Measurements from ENCODE around the gene MEF2D. TPM values are rescaled to one million over a fixed set of nuclear protein-coding genes. Genes with fewer than 3 reads are reported as not detected.

Gene MEF2D
- total and polyA plus RNA-seq, 2 donors (not counting 1 experiment from before 2014, with no cell fraction given): 65.6 to 128 TPM

DNA sequence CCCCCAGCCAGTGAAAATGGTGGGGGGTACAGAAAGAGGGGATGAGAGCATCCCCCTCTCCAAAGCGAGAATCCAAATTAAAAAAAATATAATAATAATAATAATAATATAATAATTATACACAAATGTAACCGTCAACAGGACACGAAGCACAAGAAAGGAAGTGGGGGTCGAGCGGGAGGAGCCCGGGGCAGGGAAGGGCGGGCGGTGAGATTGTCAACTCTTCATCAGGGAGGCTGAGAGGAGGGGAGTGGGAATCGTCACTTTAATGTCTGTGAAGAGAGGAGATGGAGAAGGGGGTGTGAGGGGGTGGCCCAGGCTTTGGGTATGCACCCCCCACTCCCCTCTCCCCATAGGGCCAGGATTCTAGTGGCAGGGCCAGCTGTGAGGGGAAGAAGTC is 33.2 kb downstream of the MEF2D start:
- Histone ChIP-seq H3K9me3 (ENCODE audit: control extremely low read depth in 1 of 3, control insufficient read depth in 2 of 3, insufficient read depth in 1 of 3, low read length in 2 of 3) (no peaks in the 10 kb centered on the region), H3K36me3 (replicated peaks in 1 of 2; ENCODE audit: control extremely low read depth in 1 of 2, control insufficient read depth in 1 of 2, extremely low read depth in 1 of 2, insufficient read depth in 2 of 2, low read length in 1 of 2) (peaks cover 0 to 66% of the 10 kb centered on the region in 2 experiments), H3K4me1 (ENCODE audit: control insufficient read depth in 2 of 2, insufficient read depth in 2 of 2, low read length in 2 of 2) (no peaks in the 10 kb centered on the region), H3K4me3 (ENCODE audit: control extremely low read depth in 1 of 5, extremely low read depth in 1 of 5, insufficient read depth in 1 of 5, low read depth in 2 of 5, low read length in 4 of 5) (no peak overlapping the region), H3K9ac (ENCODE audit: low read length) (no peak overlapping the region), H3K27me3 (replicated peaks in 1 of 4; ENCODE audit: control extremely low read depth in 1 of 4, control insufficient read depth in 3 of 4, insufficient read depth in 4 of 4, low read length in 3 of 4) (no peaks in the 10 kb centered on the region), H3K4me2 (replicated peaks; ENCODE audit: low read depth, low read length, poor library complexity, severe bottlenecking) (no peak overlapping the region), H2AFZ (ENCODE audit: insufficient read depth, low read depth, low read length, poor library complexity, severe bottlenecking) (no peak overlapping the region), H3K27ac (ENCODE audit: low read length in 2 of 2) (no peak overlapping the region), H3K79me2 (ENCODE audit: control insufficient read depth, insufficient read depth, low read length) (no peaks in the 10 kb centered on the region), H4K20me1 (ENCODE audit: control insufficient read depth, insufficient read depth, low read length, poor library complexity, severe bottlenecking) (peaks cover 66% of the 10 kb centered on the region)
- ATAC-seq (ENCODE audit: low read depth) (no peak), DNase-seq (no peak)
- no peak overlapping the region for H3K27ac Mint-ChIP-seq
- WGBS (ENCODE audit: insufficient coverage): no CpG with 5 or more reads among the region's 9 CpGs
- H3K9me3 Mint-ChIP-seq (ENCODE audit: insufficient read depth): no peaks in the 10 kb centered on the region
- intact Hi-C loops (cut with micrococcal nuclease): no loop called here
- peaks cover 8% of the 10 kb centered on the region for H3K4me1 Mint-ChIP-seq
- no peak overlapping the region for H3K4me3 Mint-ChIP-seq
- ChIA-PET CTCF (interaction anchor here (1.6 kb wide), 1 partner anchor 10 kb away, joined by 5 read pairs; no protein-coding TSS in a partner anchor), POLR2A (no interaction called here)
- TF ChIP-seq EZH2 (IDR thresholded peaks at IDR 0.05; ENCODE audit: borderline replicate concordance, insufficient read depth, low read depth, low read length, poor library complexity, severe bottlenecking): no peak
- TF ChIP-seq, protein P1, sequence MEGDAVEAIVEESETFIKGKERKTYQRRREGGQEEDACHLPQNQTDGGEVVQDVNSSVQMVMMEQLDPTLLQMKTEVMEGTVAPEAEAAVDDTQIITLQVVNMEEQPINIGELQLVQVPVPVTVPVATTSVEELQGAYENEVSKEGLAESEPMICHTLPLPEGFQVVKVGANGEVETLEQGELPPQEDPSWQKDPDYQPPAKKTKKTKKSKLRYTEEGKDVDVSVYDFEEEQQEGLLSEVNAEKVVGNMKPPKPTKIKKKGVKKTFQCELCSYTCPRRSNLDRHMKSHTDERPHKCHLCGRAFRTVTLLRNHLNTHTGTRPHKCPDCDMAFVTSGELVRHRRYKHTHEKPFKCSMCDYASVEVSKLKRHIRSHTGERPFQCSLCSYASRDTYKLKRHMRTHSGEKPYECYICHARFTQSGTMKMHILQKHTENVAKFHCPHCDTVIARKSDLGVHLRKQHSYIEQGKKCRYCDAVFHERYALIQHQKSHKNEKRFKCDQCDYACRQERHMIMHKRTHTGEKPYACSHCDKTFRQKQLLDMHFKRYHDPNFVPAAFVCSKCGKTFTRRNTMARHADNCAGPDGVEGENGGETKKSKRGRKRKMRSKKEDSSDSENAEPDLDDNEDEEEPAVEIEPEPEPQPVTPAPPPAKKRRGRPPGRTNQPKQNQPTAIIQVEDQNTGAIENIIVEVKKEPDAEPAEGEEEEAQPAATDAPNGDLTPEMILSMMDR (IDR thresholded peaks at IDR 0.05): no peak
- H3K27me3 Mint-ChIP-seq: no peaks in the 10 kb centered on the region

DNA sequence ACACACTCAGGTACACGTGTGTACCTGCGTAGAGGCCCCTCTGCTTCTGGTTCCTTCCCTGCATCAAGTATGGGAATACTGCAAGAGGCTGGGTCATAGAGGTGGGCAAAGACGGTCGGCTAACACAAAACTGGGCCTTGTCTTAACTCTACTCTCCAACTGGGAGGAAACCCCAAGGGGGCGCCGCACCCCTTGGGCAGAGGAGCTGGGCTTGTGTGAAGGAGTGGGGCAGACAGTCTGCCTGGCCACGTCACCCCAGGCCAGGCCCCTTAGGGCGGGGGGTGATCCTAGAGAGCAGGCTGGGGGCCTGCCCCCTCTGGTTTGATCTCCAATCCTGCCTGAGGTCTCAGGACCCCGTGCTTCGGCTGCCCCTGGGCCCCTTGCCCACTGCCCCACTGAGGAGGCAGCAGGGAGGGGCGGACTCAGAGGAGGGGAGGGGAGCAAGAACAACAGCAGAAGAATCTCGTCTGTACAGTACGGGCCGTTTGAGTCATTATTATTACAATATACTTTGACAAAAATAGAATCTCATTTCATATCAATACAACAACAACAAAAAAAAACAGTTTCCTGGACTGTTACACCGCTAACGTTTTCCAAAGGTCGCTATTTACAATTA is 34.7 kb downstream of the MEF2D start:
- Mint-ChIP-seq H3K4me1 (peaks cover 8% of the 10 kb centered on the region), H3K27ac (no peak overlapping the region), H3K4me3 (no peak overlapping the region), H3K27me3 (no peaks in the 10 kb centered on the region), H3K9me3 (ENCODE audit: insufficient read depth) (no peaks in the 10 kb centered on the region)
- H3K9ac ChIP-seq (ENCODE audit: low read length): no peak overlapping the region
- no peak overlapping the region for H3K4me2 ChIP-seq (replicated peaks; ENCODE audit: low read depth, low read length, poor library complexity, severe bottlenecking)
- 85% methylated on average over 7 of the region's 17 CpGs for WGBS (ENCODE audit: insufficient coverage)
- peaks cover 51% of the 10 kb centered on the region for H4K20me1 ChIP-seq (ENCODE audit: control insufficient read depth, insufficient read depth, low read length, poor library complexity, severe bottlenecking)
- no peaks in the 10 kb centered on the region for H3K27me3 ChIP-seq (replicated peaks in 1 of 4; ENCODE audit: control extremely low read depth in 1 of 4, control insufficient read depth in 3 of 4, insufficient read depth in 4 of 4, low read length in 3 of 4)
- no peak overlapping the region for H3K4me3 ChIP-seq (ENCODE audit: control extremely low read depth in 1 of 5, extremely low read depth in 1 of 5, insufficient read depth in 1 of 5, low read depth in 2 of 5, low read length in 4 of 5)
- no peak for TF ChIP-seq EZH2 (IDR thresholded peaks at IDR 0.05; ENCODE audit: borderline replicate concordance, insufficient read depth, low read depth, low read length, poor library complexity, severe bottlenecking)
- TF ChIP-seq, protein P1 (IDR thresholded peaks at IDR 0.05): peak; percentile 15
- POLR2A ChIA-PET: interaction anchor here (0.6 kb wide), 1 partner anchor 134 kb away, joined by 8 read pairs; no protein-coding TSS in a partner anchor
- ATAC-seq (ENCODE audit: low read depth) (no peak), DNase-seq (no peak)
- no peak overlapping the region for H3K27ac ChIP-seq (ENCODE audit: low read length in 2 of 2)
- CTCF ChIA-PET: interaction anchor here (0.8 to 1.8 kb wide), 6 partner anchors 9 to 140 kb away, joined by 3 to 9 read pairs (median 4); no protein-coding TSS in a partner anchor
- peaks cover 0 to 52% of the 10 kb centered on the region in 2 experiments for H3K36me3 ChIP-seq (replicated peaks in 1 of 2; ENCODE audit: control extremely low read depth in 1 of 2, control insufficient read depth in 1 of 2, extremely low read depth in 1 of 2, insufficient read depth in 2 of 2, low read length in 1 of 2)
- no peaks in the 10 kb centered on the region for H3K9me3 ChIP-seq (ENCODE audit: control extremely low read depth in 1 of 3, control insufficient read depth in 2 of 3, insufficient read depth in 1 of 3, low read length in 2 of 3)
- H3K79me2 ChIP-seq (ENCODE audit: control insufficient read depth, insufficient read depth, low read length): no peaks in the 10 kb centered on the region
- intact Hi-C loops (cut with micrococcal nuclease): no loop called here
- no peak overlapping the region for H2AFZ ChIP-seq (ENCODE audit: insufficient read depth, low read depth, low read length, poor library complexity, severe bottlenecking)
- no peaks in the 10 kb centered on the region for H3K4me1 ChIP-seq (ENCODE audit: control insufficient read depth in 2 of 2, insufficient read depth in 2 of 2, low read length in 2 of 2)
